GM11168 (cell line): ENCODE data around the gene LHX4.

Experiments
- in situ Hi-C: fragments of 300-500 bp; cut with MboI; formaldehyde crosslinking; loops from one replicate; pipeline ENCODE4 v1.12.0; 2022; ENCODE audit warnings: low sequenced_read_pairs; ENCODE audit not compliant: unreplicated experiment

The LHX4 gene

DNA sequence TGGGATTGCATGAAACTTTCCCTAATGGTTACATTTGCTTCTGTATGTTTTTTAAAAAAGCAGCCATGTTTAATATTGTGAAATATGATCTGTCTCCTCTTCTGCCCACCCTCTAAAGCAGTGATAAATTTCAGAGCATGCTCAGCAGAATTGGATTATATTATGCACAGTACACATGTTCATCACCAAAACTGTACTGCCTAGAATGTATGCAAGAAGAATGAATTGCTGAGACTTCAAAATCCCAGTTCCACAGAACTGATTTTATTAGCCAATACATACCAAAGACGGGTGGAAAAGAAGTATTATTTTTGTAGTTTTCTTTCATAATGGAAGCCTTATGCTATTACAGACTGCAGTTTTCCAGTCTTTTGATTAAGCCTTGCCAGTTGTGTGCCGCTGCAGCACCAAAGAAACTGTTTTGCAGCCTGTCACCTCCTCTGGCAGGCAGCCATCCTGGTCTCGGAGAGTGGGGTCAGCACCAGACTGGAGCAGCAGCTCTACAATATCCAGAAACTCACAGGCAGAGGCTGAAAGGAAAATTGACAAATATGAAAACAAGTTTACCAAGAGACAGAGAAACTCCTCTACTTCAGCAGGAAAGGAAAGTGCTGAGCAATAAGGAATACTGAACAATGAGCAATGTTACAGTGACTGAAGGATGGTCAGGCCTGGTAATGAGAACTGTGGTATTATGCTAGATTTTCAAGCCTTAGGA lies 58.1 kb downstream of the LHX4 start:
- in situ Hi-C loops, result no loop called here

DNA sequence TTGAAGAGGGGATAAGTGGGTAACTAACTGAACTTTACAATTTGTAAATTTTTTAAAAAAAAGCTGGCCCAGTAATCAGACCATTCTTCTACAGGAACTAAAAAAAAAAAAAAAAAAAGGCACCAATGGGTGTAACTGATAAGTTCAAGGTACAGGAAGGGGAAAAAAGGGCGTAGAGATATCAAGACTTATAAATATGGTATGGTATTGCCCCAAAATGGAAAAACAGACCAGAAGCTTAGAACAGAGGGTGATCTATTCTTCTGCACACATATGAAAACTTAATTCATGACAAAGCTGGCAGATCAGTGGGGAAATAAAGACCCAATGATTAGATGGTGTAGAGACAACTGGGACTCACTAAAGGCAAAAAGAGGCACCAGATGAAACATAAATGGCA lies 58.9 kb downstream of the LHX4 start:
- in situ Hi-C loops, result no loop called here

DNA sequence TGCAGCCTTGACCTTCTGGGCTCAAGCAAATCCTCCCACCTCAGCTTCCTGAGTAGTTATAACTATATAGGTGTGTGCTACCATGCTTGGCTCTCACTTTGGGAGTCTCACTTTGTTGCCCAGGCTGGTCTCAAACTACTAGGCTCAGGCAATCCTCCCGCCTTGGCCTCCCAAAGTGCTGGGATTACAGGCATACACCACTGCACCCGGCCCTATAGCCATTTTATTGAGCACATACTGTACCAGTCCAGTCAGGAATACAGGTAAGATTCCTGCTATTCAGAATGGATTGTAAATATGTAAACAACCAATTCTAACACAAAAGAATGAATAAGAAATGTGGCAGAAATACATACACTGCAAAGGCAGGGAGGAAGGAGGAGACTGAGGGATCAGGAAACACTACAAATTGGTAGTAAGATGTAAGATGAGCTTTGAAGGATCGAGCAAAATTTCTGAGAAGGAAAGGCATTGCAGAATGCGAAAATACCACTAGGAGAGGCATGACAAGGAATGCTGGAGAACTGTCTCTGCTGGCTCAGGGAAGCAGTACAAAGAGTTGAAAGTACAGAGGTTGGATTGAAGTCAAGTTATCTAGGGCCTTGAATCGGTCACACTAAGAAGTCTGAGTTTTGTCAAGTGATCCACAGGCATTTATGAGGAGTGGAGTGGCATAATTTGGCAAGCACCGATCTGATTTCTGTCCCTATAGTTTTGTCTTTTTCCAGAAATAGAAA lies 60.4 kb downstream of the LHX4 start:
- in situ Hi-C loops, result no loop called here

DNA sequence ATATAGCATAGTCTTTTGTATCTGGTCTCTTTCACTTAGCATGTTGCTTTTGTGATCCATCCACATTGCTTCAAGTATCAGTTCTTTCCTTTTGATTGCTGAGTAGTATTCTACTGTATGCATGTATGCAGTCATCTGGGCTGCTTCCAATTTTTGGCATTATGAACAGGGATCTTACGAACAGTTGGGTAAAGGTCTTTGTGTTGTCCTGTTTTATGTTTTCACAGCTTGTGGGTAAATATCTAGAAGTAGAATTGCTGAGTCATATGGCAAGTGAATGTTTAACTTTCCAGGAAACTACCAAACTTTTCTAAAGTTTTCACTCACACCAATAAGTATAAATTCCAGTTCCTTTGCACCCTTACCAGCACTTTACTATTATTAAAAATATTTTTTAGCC lies 60.9 kb downstream of the LHX4 start:
- in situ Hi-C loops, result no loop called here

DNA sequence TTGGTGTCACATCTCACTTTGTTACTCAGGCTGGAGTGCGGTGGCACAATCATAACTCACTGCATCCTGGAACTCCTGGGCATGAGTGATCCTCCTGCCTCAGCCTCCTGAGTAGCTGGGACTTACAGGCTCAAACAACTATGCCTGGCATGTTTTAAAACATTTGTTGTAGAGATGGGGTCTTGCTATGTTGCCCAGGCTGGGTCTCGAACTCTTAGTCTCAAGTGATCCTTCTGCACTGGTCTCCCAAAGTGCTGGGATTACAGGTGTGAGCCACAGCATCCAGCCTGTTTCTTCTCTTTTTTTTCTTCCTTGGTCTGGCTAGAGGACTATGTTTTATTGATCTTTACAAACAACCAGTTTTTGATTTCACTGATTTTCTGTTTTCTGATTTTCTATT lies 64.6 kb downstream of the LHX4 start:
- in situ Hi-C loops, result no loop called here

DNA sequence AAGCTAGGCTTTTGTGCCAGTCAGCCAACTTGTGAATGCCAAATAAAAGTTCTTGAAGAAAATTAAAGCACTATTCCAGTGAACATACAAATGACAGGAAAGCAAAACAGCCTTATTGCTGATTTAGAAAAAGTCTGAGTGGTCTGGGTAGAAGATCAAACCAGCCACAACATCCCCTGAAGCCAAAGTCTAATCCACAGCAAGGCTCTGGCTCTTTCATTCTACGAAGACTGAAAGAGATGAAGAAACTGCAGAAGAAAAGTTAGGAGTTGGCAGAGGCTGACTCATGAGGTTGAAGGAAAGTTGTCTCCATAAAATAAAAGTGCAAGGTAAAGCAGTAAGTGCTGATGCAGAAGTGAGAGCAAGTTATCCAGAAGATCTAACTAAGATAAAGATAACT lies 65.9 kb downstream of the LHX4 start:
- in situ Hi-C loops, result no loop called here

DNA sequence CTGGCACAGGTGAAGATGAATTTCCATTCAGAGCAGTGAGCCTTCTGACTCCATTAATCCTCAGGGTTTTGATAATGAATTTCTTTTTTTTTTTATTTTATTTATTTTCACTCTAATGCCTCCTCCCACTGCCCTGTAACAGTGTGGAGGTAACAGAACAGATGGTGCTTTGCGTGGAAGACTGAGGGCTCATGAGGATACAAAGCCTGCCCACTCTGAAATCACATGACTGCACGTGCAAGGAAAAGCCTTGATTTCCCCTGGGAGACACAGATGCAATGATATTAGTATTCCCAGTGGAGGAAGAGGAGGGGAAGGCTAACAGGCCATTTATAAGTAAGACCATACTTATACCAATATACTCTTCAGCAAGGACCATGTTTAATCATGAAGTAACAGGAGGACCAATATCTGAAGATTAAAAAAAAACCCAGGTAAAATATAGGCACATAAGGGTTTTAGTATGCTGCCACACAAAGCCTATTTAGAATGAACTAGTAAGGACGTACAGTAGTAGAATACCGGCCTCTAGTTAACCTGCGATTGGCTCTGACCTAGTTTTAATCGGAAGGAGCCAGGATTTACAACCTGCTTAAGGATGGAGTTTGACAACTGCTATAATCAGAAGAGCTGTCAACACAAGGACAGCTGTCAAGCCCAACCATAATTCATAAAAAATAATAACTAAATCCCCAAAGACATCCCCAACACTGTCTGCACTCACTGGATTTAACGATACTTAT lies 69.6 kb downstream of the LHX4 start:
- in situ Hi-C loops, result no loop called here

DNA sequence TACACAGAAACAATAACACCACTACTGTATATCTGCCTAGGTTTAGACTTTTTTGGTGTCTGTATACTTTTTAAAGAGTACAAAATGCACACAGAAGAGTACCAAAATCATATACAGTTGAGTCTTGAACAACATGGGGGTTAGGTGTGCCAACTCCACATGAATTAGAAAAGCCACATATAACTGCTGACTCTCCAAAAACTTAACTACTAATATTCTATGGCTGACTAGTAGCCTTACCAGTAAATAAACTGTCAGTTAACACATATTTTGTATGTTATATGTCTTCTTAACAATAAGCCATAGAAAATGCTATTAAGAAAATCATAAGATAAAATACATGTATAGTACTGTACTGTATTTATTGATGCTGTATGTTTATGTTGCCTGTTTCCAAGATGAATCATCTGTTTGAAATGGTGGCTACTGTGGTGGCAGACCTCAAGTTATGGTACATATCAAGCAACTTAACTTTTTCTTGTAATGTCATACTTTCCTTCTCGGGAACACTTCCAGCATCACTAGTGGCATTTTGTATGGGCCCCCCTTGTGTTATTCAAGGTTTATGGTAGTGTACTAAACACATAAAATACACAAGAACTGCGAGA lies 71.2 kb downstream of the LHX4 start:
- in situ Hi-C loops, result no loop called here

DNA sequence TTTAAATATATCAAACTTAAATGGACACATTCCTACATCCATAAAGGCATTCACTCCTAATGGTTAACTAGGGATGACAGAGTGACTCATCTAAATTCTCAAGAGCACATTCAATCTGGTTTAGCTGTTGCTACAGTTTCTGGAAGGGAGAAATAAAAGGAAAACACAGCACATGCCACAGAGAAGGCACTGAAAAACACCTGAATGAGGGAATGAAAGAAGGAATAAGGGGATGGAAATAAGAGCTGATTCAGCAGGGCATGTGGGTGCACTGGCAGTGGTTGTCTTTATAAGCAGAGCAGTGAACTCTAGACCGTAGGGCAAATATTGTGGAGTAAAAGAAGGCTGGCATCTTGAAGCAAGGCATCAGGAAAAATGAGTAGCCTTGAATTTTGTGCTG lies 79.3 kb downstream of the LHX4 start:
- in situ Hi-C loops, result no loop called here

DNA sequence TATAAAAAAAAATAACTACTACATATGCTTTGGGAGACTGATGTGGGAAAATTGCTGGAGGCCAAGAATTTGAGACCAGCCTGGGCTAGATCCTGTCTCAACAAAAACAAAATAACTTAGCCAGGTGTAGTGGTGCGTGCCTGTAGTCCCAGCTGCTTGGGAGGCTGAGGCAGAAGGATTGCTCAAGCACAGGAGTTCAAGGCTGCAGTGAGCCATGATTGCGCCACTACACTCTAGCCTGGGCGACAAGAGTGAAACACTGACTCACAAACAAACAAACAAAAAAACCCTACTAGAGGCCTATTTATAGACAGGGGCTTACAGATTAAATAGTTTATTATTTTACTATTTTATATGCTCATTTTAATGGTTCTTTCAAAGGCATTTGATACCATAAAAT lies 80.0 kb downstream of the LHX4 start:
- in situ Hi-C loops, result no loop called here

DNA sequence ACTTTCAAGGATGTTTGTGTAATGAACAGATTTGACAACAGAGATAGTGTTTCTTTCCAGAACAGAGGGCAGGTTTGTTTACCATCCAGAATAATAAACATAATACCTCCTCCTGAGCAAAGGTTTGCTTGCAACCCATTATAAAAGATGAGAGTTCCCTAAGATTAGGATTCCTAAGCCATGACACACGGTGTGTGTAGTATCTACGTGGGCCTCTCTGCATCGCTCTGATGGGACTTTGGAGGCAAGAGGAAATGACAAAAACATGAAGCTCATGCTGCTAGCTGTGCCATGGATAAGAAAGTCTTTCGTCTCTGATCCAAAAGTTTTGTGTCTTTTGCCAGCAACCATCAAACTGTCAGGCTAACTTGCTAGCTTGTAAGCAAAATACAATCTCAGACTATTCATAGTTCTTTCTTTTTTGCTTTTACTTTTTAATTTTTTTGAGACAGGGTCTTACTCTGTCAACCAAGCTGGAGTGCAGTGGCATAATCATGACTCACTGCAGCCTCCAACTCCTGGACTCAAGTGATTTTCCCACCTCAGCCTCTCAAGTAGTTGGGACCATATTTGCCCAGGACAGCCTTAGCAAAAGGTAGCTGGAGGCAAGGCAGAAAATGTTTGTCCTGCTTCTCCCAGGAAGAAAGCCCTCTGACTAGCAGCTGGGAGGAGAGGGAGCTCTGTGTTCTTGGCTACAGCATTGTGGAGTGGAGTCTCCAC lies 81.1 kb downstream of the LHX4 start:
- in situ Hi-C loops, result no loop called here

DNA sequence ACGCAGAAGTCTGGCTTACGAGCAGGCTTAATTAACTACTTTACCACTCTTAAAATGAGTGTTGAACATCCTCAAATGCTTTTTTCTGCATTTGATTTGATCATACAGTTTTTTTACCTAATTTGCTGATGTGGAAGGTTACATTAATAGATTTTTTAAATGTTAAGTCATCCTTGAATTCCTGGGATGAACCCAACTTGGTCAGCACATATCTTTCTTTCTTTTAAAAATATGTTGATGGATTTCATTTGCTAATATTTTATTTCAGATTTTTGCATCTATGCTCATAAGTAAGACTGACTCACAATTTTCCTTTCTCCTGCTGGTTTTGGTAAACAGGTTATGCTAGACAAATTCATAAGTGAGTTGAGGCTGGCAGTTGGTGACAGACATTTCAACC lies 82.9 kb downstream of the LHX4 start:
- in situ Hi-C loops, result no loop called here

DNA sequence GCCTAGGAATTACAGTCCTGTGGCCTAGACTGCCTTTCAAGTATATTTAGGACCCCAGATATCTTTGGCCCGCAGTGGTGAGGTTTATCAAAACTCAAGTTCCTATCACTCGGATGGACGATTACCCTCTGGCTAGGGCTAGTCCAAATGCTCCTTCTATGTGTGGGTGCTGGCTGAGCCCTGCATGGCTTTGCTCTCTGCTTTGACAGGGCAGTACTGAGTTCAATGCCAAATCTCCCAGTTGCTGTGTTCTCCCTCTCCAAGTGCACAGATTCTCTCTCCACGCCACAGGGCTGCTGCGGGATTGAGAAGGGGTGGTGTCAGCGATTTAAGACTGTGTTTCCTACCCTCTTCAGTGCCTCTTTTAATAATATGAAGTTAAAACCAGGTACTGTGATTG lies 97.0 kb downstream of the LHX4 start:
- in situ Hi-C loops, result no loop called here
